RCC 7860 (cell line): ENCODE results near the gene SMIM41.

ENCODE experiments used
- DNase-seq: peaks from one replicate; pipeline ENCODE4 v3.0.0-alpha.2; 2015; ENCODE audit warnings: low spot score
- FAIRE-seq: peaks from 2 replicates; lab custom pipeline; 2012; peaks lifted over from hg19 to GRCh38; lab: Jason Lieb, UNC

Gene SMIM41

DNA sequence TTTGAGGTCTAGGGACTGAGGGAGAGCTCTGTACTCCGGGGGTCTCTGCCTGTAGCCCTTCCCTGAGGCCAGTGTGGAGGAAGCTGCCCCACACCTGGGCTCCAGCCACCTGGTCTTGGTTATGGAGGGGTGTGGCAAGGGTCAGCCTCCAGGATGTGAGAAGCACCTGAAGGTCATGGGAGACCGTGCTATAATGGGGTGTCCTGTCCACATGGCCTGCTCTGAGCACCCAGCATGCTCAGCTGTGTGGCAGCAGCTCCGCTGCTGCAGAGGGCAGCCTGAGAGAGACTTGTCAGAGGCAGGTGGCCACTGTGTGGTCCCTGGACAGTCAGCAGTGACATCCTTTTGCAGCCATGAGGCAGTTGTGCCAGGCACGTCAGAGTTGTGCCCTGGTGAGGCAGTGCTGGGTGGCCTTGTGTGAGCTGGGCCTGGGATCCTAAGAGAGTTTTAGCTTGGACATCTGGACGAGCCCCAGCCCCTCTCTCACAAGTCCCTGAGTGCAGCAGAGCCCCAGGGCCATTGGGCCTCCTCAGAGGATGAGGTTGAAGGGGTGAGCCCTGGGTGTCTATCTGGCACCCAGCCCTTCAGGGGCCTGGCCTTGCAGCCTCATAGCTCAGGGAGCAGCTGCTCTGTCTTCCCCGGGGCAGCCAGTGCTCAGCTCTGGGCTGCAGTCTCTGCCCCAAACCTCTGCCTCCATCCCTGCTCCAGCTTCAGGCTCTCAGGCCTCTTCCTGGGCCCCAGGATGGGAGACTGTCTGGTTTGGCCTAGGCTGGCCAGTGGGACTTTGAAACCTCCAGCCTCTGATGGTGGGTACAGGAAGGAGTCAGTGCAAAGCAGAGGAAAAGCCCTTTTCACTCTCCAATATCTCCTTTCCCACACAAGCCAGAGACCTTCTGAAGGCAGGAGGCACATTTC is 17.1 kb upstream of the SMIM41 start:
- FAIRE-seq (no peak), DNase-seq (no peak)

DNA sequence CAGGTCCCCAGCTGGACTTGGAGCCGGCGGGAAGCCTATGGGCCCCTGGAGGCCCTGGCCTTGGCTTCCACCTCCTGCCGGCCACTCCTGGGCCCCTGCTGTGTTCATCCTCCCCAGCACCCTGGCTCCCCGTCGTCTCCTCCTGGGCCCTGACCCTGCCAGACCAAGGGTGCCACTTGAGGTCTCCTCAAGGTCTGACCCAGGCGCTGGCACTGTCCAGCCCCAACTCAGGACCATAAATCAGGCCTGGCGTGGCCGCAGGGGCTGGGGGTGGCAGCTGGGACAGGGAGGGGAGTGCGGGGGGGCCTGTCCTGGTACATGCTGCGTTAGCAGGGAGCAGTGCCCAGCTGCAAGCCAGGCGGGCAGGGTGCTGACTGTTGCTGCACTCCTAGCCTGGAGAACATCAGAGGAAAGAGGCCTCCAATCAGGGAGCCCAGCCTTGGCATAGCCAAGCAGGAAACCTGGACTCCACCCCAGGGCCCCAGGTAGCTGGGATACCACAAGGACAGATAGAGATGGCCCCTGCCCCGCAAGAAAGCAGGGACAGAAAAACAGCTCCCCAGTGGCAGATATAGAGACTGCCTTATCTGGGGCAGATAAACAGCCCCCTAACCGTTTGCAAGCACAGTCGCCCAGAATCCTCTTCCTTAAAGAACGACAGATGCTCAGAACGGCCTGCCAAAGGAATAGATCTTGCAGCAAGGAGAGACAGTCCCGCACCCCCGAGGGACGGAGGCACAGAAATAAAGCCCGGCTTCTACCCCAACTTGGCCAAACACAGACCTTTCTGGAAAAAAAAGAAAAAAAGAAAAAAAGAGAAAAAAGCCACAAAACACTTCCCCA is 16.2 kb upstream of the SMIM41 start:
- FAIRE-seq: no peak

DNA sequence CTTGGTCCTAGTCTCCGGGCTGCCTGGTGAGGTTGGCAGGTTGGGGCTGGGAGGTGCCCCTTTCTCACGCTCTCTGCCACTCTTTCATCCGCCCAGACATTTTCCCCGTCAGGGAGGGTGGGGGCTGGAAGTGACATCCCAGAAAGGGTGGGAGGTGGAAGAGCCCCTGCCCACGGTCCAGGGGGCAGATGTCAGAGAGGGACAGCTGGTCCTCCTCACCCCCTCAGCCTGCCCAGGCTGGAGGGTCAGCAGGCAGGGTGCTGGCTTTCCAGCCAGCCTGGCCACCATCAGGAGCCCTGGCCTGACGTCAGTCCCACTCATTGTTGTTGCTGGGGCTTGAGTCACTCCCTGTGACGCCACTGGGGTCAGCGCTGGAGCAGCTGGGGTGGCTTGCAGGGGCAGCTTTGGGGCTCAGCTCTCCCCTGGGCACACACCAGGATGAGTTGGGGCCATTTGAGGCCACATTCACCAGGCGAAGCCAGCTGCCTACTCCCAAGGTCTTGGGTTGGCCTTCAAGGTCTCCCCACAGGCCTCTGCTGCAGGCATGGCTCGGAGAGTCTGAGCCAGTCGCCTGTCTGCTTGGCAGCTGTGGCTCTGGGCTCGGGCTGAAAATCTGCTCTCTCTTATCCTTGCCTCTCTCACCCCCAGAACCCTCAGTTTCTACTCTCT is 15.4 kb upstream of the SMIM41 start:
- FAIRE-seq: no peak
- DNase-seq: no peak

More for the DNA sequence above, 16.2 kb upstream of the SMIM41 start:
- DNase-seq: no peak

DNA sequence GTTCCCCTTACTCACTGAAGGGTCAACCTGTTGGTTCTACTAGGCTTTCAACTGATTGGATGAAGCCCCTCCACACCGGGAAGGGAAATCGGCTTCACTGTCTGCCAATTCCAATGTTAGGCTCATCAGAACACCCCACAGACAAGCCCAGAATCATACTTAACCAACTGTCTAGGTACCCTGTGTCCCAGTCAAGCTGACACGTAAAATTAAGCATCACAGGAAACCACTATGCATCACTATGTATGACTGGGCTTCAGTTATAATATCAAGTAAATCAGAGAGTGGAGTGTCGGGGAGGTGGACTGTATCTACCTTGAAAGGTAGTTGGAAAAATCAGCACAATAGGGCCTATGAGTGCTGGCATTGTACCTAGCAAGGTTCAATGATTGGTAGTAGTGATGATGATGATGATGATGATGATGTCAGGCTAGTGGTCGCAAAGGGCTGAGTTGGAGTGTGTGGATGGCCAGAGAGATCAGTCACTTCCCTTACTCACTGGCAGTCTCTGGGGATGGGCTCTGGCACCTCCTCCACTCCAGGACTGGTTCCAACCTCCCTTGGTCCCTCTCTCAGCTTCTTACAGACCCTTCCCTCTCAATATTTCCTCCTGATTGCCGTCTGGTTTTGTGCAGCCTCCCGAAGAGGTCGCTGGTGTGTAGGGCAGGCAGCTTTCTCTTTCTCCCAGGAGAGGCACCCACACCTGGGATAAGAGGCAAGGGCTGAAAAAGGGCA is 13.0 kb upstream of the SMIM41 start:
- FAIRE-seq: no peak
- no peak for DNase-seq

DNA sequence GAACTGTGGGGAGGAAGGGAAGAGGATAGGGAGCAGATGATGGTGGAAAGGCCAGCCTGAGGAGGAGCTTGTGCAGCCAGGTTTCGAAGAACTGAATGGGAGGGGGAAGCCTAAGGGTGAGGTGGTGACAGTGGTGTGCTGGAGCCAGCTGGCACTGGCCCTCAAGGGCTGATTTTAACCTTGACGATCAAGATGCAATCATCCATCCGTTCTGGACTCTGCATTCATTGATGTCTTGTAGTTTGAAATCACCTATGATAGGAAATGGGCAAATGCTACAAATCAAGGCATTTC is 12.5 kb upstream of the SMIM41 start:
- no peak for DNase-seq
- no peak for FAIRE-seq

DNA sequence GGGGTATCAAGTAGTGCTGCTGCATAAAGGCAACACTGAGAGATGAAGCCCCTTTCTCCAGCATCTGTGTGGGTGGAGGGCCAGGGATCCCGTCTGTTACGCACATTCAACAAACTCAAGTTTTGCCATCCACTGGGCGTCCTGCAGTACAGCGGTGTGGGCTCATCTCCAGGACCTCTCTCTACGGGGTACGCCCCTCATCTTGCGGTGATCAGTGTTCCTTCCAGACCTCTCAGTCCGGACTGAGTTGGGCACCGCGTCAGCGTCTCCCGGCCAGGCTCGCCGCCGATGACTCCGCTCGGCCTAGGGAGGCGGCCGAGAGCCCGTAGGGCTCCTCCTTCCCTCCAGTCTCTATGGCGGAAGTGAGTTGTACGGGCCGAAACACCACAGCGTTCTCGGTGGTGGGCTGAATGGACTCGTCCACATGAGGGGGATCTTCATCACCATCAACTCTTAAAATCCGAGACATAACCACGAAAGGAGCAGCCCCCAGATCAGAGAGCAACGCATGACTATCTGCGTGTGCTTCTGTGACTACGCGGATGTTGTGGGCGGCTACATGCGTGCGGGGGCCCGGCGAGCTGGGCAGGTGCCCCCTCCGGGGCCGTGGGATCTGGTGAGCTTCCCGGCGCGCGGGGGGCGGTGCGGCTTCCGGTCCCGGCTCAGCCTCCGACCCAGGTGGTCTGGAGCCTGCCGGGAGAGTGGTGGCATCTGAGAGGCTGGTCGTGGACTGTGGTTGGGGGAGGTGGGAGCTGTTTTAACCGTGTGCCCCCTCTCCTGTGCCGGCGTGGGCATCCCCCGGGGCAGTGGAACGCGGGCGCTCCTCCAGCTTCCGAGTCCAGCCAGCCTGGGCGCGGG is 9.9 kb upstream of the SMIM41 start, which contains the start of gene ATG101:
Gene ATG101, plus strand, starts transcription at position 652 of the 858 bp plus-strand sequence. CDS start 3,673 bp downstream, outside the sequence.
- FAIRE-seq (peak; percentile 49), DNase-seq (peak; percentile 81)

DNA sequence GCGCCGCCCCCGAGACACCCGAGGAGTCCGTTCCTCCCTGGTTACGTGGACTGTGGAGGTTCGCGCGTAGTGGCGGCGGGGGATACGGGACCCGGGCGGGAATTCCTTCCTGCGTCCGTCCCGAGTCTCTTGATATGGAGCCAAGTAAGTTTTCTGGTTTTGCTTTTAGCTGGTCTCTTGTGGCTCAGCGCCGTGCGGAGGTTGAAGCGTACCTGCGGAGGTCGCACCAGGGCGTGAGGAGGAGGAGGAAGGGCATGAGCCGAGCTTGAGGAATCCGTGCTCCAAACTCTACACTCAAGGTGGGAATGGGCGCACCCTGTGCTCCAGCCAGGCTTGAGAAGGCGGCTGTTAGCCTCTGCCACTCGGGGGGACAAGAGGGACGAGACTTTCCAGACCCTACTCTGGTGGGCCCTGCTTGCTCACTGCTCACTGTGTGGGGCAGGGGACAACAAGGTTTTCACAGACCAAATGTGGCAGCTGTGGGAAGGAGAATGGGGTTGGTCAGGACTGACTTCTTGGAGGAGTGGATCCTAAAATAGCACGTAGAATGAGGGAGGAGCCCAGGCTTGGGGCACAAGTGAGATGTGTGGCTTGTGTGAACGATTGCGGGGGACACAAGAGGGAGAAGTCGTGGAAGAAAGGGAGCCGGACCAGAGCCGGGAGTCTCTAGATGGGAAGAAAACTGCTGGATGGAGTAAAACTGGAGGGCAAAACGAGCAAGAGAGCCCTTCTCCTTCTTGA is 9.1 kb upstream of the SMIM41 start:
- FAIRE-seq (no peak), DNase-seq (no peak)

DNA sequence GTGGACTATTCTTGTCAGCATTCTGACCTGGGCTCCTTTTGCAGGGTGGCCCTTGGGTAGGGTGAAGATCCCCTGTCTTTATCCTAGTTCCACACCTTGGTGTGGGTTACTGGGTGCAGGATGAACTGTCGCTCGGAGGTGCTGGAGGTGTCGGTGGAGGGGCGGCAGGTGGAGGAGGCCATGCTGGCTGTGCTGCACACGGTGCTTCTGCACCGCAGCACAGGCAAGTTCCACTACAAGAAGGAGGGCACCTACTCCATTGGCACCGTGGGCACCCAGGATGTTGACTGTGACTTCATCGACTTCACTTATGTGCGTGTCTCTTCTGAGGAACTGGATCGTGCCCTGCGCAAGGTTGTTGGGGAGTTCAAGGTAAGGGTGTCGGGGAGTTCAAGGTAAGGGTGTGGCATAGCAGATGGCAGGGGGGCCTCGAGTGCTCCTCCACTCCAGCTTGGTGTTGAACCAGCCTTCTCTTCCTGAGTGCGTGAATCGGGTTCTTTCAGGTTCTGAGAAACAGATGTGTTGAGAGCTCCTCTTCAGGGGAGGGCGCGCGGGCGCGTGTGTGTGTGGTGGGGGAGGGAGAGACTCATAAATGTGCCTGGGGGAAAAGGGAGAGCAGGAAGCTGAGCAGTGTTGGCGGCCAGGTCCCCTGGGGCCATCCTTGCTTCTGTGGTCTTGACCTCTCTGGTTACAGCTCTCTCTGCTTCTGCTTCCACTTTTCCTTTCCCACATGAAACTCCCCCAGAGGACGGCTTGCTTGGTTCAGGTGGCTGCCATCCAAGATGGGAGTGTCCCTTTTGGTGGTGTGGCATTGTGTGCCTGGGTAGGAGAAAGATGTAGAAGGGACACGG is 5.7 kb upstream of the SMIM41 start:
- DNase-seq: no peak
- no peak for FAIRE-seq

DNA sequence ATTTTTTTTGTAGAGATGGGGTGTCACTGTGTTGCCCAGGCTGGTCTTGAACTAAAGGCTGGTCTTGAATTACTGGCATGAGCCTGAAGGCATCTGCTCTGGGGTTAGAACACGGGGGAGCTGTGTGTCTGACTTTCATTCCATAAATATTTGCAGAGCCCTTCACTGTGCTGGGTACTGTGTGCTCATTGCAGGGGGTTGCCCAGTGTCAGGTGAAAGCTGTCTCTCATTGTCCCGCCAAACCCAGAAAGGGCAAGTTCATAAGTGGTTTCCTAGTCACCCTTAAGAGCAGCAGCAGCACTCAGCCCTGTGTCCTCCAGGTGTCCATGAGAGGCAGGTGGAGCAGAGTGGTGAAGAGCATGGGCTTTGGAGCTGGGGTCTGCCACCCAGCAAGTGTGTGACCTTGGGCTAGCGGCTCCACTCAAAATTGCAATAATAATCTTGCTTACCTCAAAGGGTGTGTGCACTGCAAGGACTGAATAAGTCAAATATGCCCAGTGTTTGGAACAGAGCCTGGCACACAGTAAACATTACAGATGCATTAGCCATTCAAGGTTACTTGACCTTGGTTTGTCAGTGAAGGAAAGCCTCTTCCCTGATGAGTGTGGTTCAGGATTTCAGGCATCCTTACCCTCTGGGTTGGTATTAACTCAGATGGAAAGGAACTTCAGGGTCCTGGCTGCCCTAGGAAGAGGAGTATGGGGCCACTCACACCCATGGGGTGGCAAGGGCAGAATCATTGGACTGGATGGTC is 4.4 kb upstream of the SMIM41 start:
- FAIRE-seq (no peak), DNase-seq (no peak)

DNA sequence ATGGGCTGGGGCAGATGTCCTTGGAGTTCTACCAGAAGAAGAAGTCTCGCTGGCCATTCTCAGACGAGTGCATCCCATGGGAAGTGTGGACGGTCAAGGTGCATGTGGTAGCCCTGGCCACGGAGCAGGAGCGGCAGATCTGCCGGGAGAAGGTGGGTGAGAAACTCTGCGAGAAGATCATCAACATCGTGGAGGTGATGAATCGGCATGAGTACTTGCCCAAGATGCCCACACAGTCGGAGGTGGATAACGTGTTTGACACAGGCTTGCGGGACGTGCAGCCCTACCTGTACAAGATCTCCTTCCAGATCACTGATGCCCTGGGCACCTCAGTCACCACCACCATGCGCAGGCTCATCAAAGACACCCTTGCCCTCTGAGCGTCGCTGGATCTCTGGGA is 2.7 kb upstream of the SMIM41 start:
- DNase-seq (no peak), FAIRE-seq (no peak)

DNA sequence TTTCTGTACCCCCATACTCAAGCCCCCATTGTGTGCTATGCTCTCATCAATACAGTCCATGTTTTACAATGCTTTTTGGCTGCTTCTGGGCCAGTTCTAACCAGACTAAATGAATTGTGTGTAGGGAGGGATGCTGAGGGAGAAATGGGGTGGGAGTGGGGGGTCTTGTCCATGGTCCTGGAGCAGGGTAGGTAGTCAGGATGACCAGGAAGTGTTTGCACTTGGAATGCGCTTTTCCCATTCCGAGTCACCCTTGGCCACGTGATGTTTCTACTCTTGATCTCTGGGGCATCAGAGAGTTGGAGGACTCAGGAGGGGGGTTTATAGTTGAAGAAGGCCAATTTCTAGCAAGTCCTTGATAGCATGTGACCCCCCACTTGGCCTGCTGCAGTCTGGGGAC is 1.2 kb upstream of the SMIM41 start:
- DNase-seq: no peak
- FAIRE-seq: no peak

DNA sequence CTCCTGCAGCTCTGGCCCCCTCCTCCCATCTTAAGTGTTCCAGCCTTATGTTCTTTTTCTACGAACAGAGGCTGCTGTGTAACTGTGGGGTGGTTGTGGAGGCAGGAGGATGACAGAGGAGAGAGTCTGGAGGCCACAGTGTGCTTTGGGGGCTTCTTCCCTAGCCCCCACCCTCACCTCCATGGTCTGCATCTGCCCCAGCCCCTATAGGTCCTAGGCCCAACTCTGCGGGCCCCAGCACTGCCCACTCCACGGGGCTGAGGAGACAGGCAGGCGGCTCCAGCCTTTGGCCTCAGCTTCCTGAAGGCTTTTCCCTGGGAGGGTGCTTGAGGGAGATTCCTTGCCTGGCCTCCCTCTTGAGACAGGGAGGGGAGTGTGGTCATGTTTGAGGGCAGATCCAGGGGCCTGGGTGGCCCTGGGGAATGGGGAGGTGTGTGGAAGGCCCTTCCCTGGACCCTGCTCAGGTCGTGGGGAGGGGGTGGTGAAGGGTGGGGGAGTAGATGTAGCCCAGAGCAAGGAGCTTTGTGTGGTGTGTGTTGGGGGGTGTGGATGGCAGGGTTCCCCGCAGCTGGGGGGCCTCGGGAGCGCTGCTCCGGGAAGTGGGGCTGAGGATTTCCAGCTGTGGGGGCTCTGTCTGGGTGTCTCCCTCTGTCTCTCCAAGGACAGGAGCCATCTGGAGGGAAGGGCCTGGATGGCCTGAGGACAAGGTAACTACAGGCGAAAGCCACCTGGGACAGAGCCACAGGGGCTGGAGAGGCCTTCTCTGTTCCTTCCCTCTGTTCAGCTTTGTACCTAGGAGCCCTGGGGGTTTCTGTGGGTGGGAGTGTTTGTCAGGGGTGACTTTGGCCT is 1.1 kb downstream of the SMIM41 start:
- no peak for DNase-seq

DNA sequence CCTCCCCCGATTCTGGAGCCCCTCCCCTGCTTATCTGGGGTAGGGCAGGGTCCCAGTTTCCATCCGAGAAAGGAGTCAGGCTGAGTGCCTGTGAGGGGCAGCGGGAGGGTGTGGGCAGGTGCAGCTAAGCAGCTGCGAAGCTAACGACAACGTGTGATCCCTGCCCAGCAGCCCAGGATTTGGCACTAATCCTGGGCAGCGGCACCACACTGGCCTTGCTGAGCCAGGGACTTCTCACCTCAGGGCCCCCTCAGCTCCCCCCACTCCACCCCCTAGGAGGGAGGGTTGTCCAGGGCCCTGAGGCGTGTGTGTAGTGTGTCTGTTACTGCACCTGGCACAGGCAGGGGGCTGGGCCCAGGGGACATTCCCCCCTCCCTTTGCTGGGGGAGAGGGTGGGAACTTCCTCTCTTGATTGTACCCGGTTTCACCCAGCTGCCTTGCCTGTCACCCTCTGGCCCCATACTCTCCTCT is 1.8 kb downstream of the SMIM41 start:
- FAIRE-seq (no peak), DNase-seq (no peak)

More for the DNA sequence above, 1.1 kb downstream of the SMIM41 start:
- FAIRE-seq: no peak

DNA sequence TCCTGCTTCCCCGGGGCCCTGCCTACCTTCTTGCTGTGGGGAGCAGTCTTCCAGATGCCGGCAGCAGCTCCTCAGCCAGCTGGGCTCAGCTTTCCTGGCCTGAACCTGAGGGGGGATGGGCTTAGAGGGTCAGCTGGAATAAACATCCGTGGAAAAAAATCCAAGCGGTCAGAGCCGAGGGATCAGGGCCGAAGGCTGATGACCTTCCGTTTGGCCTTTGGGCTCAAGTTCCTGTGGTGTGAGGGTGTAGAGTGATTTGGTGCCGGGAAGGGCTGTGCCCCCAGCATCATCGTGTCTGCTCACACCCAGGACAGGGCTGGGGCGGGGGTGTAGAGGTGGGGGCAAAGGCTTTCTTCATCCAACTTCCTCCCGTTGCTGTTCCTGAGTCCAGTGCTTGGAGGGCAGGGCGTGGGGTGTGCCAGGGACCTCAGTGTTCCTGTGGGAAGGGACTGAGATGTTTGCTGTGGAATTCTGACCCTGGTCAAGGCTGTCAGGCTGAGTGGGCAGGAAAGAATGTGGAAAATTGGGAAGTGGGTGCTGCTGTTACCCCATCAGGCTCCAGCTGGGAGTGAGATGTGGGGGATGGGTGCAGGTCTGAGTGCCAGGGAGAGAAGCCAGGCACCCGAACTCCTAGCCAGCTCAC is 2.6 kb downstream of the SMIM41 start:
- DNase-seq (no peak), FAIRE-seq (no peak)

DNA sequence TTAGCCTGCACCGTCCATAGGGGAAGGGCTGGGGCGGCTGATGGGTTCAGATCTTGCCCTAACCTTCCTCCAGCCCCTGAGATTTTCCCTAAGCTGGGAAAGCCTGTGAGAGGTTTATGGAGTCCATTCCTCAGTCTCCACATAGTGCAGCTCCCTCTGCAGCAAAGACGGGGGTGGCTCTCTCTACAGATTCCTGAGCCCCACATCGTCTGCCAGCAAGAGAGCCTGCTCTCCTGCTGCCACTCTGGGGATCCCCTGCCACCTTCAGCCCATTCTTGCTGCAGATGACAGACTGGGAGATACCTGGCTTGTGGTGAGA is 3.1 kb downstream of the SMIM41 start:
- no peak for FAIRE-seq
- no peak for DNase-seq

DNA sequence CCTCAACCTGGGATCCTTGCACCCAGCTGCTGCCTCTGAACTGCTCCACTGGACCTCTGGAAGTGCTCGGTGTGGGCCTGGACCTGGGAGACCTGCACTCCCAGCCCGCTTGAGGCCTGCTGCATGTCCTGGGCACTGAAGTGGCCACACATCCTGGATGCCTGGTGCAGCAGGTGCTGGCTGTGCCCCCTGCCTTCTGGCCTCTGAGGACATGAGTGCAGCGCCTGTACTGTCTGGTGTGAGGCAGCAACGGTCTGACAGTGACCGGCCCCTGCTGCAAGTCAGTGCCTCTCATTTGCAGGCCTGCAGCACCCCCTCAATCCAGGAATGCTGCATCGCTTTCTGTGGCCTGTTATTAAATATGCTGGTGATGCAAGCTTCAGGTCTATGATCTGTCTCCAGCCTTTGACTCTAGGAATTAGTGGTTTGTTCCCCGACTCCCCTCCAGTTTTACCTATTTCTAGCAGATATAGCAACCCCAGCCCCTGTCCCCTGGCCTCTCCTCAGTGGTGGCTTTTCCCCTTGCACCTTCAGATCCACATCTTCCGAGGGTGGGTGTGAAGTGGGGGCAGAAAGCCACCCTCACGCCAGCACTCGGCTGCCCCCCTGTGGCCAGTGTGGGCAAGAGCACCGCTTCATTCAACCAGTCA is 3.6 kb downstream of the SMIM41 start:
- FAIRE-seq (no peak), DNase-seq (no peak)
